ENCODE results near the gene VPS13D.
"Not testable (repeated sequence)": the region's sequence is repeated elsewhere in the genome, so short reads cannot be mapped to it uniquely, and the experiment has no call there.

The VPS13D gene

GRCh38 chr1:12372761-12373160, 142.9 kb downstream of the VPS13D start:
- no peak for DNase-seq

- DNase-seq = no peak
Measured at GRCh38 chr1:12375133-12375829, 145.5 kb downstream of the VPS13D start.

- no peak for DNase-seq
Measured at GRCh38 chr1:12376236-12377045, 146.6 kb downstream of the VPS13D start.

- DNase-seq = no peak
Measured at GRCh38 chr1:12380326-12381249, 150.8 kb downstream of the VPS13D start.

- no peak for DNase-seq
Measured at GRCh38 chr1:12383001-12383400, 153.2 kb downstream of the VPS13D start.

- no peak for DNase-seq
Measured at GRCh38 chr1:12383786-12384185, 154.0 kb downstream of the VPS13D start.

GRCh38 chr1:12384836-12385456, 155.1 kb downstream of the VPS13D start:
- no peak for DNase-seq

- DNase-seq = no peak
Measured at GRCh38 chr1:12386130-12386529, 156.3 kb downstream of the VPS13D start.

GRCh38 chr1:12387641-12388040, 157.8 kb downstream of the VPS13D start:
- DNase-seq = no peak

- not testable (repeated sequence) for DNase-seq
Measured at GRCh38 chr1:12390296-12390695, 160.5 kb downstream of the VPS13D start.

- no peak for DNase-seq
Measured at GRCh38 chr1:12397462-12398450, 167.9 kb downstream of the VPS13D start.

GRCh38 chr1:12398479-12398878, 168.6 kb downstream of the VPS13D start:
- DNase-seq = no peak

GRCh38 chr1:12400027-12400693, 170.3 kb downstream of the VPS13D start:
- no peak for DNase-seq

GRCh38 chr1:12402159-12402673, 172.4 kb downstream of the VPS13D start:
- no peak for DNase-seq

GRCh38 chr1:12402842-12403241, 173.0 kb downstream of the VPS13D start:
- DNase-seq = no peak

GRCh38 chr1:12404918-12405317, 175.1 kb downstream of the VPS13D start:
- no peak for DNase-seq

GRCh38 chr1:12405325-12406210, 175.7 kb downstream of the VPS13D start:
- DNase-seq = no peak

GRCh38 chr1:12406211-12407021, 176.6 kb downstream of the VPS13D start:
- no peak for DNase-seq
